ENCODE data around the gene RBBP8NL.

RBBP8NL gene, protein sequence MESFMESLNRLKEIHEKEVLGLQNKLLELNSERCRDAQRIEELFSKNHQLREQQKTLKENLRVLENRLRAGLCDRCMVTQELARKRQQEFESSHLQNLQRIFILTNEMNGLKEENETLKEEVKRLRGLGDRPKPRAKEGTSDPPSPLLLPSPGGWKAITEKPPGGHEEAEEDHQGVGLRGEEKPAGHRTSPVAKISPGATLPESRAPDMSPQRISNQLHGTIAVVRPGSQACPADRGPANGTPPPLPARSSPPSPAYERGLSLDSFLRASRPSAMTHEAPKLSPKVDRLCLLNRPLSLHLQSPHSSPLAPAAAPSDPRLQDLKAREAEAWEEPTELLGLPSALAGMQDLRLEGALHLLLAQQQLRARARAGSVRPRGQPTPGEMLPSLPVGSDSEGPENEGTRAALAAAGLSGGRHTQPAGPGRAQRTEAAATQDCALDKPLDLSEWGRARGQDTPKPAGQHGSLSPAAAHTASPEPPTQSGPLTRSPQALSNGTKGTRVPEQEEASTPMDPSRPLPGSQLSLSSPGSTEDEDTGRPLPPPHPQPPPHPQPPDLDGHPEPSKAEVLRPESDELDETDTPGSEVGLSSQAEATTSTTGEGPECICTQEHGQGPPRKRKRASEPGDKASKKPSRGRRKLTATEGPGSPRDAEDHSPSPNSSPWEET

GRCh38 chr20:62427172-62428001 is at the start of gene RBBP8NL:
Gene RBBP8NL (minus strand): TSS chr20:62427539. CDS start chr20:62419647, 7,892 bp downstream.
- DNase-seq: no peak

DNA sequence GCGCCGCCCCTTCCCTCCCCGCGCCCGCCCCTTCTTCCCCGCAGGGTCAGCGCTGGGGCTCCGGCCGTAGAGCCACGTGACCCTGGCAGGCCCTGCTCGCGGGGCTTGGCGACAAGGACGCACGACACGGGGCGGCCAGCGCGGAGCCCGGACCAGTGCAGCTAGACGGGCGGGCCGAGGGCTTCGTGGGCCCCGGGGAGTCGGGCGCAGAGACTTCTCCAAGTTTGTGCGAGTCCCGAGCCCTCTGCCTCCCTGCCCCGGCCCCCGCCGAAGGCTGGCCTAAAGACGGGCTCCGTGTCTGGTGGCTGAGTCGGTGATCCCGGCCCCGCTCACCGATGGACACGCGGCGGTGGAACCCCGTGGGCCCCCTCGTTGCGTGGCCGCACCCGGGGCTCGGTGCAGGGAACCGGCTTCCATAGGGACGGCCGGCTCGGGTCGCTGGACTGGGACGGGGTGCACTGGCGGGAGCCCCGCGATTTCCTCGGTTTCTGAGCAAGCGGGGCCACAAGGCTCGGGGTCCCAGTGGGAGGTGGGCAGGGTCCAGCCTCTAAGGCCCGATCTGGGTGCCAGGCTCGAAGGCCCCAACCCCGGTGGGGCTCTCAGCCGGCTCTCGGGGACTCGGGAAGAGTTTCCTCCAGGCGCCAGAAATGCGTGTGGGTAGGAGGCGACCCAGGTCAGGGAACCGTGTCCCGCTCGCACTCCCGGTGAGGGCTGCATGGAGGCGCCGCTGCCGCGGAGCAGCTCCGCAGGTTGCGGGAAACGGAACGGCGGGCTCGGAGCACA is 48.9 kb upstream of the RBBP8NL start:
- DNase-seq: no peak

DNA sequence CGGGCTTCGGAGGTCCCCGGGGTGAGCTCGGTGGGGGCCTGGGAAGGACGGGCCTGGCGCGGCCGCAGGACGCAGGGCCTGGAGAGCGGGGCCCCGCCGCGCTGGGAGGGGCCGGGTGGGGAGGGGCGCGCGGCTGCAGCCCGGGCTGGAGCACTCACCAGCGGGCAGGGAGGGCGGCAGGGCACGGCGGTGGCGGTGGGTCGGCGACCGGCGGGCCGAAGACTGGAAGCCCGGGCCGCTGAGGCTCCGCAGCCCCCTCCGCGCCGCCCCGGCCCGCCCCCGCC is 48.4 kb upstream of the RBBP8NL start, which contains the start of gene GATA5:
Gene GATA5 (minus strand): TSS at position 224 of the 284 bp plus-strand sequence. CDS start 474 bp downstream, outside the sequence.
- DNase-seq: no peak

- DNase-seq: no peak
Observed at GRCh38 chr20:62475027-62475771, 47.9 kb upstream of the RBBP8NL start.

- DNase-seq: no peak
Observed at GRCh38 chr20:62474604-62475026, 47.3 kb upstream of the RBBP8NL start.

GRCh38 chr20:62473717-62474603 is 46.6 kb upstream of the RBBP8NL start:
- no peak for DNase-seq

GRCh38 chr20:62472941-62473585 is 45.7 kb upstream of the RBBP8NL start:
- DNase-seq: no peak

GRCh38 chr20:62472138-62472940 is 45.0 kb upstream of the RBBP8NL start:
- DNase-seq: no peak

DNA sequence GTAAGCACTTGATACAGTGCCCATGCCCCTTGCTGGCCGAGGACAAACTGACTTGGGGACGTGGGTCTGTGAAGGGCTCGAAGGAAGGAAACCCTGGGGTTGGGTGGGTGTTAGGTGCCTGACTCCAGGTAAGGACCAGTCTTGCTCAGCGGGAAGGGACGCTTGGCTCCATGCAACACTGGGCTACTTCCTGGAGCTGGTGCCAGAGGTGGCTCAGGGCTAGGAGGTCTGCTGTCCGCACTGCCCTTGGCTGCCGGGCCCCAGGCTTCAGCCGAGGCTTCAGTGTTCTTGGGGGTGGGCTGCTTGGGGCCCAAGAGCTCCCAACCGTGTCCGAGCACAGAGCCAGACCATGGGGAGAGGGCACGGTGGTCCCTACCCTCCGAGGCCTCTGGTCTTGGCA is 43.1 kb upstream of the RBBP8NL start:
- no peak for DNase-seq

- no peak for DNase-seq
Observed at GRCh38 chr20:62470001-62470400, 42.7 kb upstream of the RBBP8NL start.

DNA sequence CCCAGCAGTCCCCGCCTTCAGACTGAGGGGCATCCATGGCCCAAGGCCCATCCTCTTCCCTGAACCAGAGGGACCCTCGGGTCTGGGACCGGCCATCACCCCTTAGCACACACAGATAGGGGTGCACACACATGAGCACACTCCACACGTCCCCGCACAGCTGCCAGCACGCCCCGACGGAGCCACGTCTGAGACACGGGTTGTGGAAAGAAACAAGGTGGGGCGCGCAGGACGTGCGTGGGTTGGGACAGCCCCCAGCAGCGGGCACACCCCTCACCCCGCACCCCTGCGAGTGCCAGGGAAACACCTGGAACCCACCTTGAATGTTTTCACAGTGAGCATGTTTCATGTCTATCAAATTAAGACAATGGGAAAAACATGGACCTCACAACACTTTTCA is 42.0 kb upstream of the RBBP8NL start:
- no peak for DNase-seq

GRCh38 chr20:62466806-62467537 is 39.6 kb upstream of the RBBP8NL start:
- no peak for DNase-seq

GRCh38 chr20:62466072-62466760 is 38.9 kb upstream of the RBBP8NL start:
- no peak for DNase-seq

- DNase-seq: no peak
Observed at GRCh38 chr20:62464990-62465389, 37.7 kb upstream of the RBBP8NL start.

DNA sequence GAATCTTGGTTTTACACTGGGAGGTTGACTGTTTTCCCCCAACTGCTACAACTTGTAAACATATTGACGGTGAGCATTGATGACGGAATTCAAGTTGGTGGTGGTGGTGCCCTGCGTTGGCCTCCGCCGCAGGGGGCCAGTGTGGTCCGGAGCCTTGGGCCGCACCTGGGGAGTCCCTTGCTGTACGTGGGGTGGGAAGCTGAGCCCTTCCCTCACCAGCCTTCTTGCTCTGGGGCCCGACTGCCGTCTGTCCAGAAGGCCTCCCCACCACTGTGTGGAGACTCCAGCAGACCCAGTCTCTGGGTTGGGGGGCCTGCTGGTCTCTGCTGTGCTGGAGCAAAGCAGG is 37.1 kb upstream of the RBBP8NL start:
- no peak for DNase-seq

DNA sequence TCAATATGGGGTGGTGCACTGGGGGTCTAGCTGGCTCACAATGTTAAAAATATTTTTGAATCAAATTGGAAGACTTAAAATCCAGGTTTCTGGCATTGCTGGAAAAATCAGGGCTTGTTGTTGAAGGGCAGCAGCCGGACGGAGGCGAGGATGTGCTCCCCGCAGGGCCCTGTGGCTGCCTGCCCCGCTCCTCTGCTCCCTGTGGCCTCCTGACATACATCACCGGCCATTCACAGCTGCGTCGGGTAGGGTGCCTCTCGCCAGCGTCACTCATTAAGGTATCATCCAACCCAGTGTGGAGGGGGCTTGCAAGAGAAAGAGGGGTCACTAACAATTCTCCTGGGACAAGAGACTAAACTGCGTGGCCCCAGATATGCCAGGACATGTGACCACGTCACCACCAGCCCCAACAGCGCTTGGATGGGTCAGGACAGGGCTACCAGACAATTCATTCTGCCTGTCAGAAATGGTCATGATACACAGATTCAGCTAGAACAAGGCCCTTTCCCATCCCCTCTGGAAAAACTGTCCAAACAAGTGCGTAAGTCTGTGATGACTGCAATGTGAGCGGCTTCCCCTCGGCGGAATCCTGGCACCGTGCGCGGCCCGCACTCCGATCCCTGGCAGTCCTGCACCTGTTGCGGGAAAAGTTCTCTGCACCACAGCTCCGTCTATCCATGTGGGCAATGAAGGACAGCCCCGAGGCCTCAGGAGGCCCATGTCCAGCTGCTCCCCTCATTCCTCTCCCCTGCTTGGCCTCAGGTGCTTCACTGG is 36.5 kb upstream of the RBBP8NL start:
- no peak for DNase-seq

- no peak for DNase-seq
Observed at GRCh38 chr20:62462976-62463592, 35.7 kb upstream of the RBBP8NL start.
